GM23338 (cell line): ENCODE results near the gene SHISAL1. TPM values are rescaled to one million over a fixed set of nuclear protein-coding genes. Genes with fewer than 3 reads are reported as not detected.
"Not testable (repeated sequence)": the region's sequence is repeated elsewhere in the genome, so short reads cannot be mapped to it uniquely, and the experiment has no call there.

Source experiments
- ATAC-seq: fragments of 200-7000 bp; cut with Tn5 transposase; 3 replicates; pipeline ENCODE4 v1.9.1; 2020
- DNase-seq: peaks from one replicate; pipeline ENCODE4 v3.0.0-alpha.2; 2015; ENCODE audit warnings: low spot score
- H2AFZ ChIP-seq: fragments of 200-600 bp; sonication (generic); 2 replicates; pipeline ENCODE4 v1.8.0; 2016; ENCODE audit warnings: antibody characterized with exemption, mild to moderate bottlenecking, moderate library complexity
- H3F3A ChIP-seq: fragments of 200-600 bp; sonication (generic); replicated peaks from 2 replicates; pipeline ENCODE4 v1.8.0; 2017; ENCODE audit warnings: antibody characterized with exemption, mixed run types, low read depth
- H3K27ac ChIP-seq: fragments of 200-600 bp; sonication (generic); 2 replicates; pipeline ENCODE4 v1.6.1; 2016; ENCODE audit warnings: low read depth
- H3K27me3 ChIP-seq: fragments of 200-600 bp; sonication (generic); 2 replicates; pipeline ENCODE4 v1.8.0; 2016; ENCODE audit warnings: mild to moderate bottlenecking, mixed run types, moderate library complexity; ENCODE audit not compliant: insufficient read depth
- H3K36me3 ChIP-seq: fragments of 200-600 bp; sonication (generic); 2 replicates; pipeline ENCODE4 v1.8.0; 2016; ENCODE audit warnings: mild to moderate bottlenecking; ENCODE audit not compliant: insufficient read depth
- H3K4me1 ChIP-seq: fragments of 200-600 bp; sonication (generic); 2 replicates; pipeline ENCODE4 v1.8.0; 2016; ENCODE audit warnings: mild to moderate bottlenecking, moderate library complexity; ENCODE audit not compliant: insufficient read depth
- H3K4me2 ChIP-seq: fragments of 200-600 bp; sonication (generic); 2 replicates; pipeline ENCODE4 v1.7.1; 2017; ENCODE audit warnings: mixed run types
- H3K4me3 ChIP-seq: fragments of 200-600 bp; sonication (generic); 2 replicates; pipeline ENCODE4 v1.6.1; 2016; ENCODE audit warnings: mixed run types
- H3K79me2 ChIP-seq: fragments of 200-600 bp; sonication (generic); replicated peaks from 2 replicates; pipeline ENCODE4 v1.8.0; 2017; ENCODE audit warnings: mild to moderate bottlenecking; ENCODE audit not compliant: insufficient read depth
- H3K9me2 ChIP-seq: fragments of 200-600 bp; sonication (generic); 2 replicates; pipeline ENCODE4 v1.8.0; 2017; ENCODE audit not compliant: insufficient read depth
- H4K20me1 ChIP-seq: fragments of 200-600 bp; sonication (generic); replicated peaks from 2 replicates; pipeline ENCODE4 v1.8.0; 2017; ENCODE audit warnings: mild to moderate bottlenecking; ENCODE audit not compliant: insufficient read depth
- H3K27ac Mint-ChIP-seq: 2 replicates; pipeline ENCODE4 v1.8.0; 2020; ENCODE audit warnings: inconsistent platforms, mild to moderate bottlenecking, moderate library complexity, mixed read lengths
- H3K27me3 Mint-ChIP-seq: 3 replicates; pipeline ENCODE4 v1.8.0; 2022; ENCODE audit warnings: low read depth, mild to moderate bottlenecking, moderate library complexity, mixed read lengths, inconsistent platforms; ENCODE audit not compliant: insufficient read depth, poor library complexity
- H3K36me3 Mint-ChIP-seq: 3 replicates; pipeline ENCODE4 v1.8.0; 2021; ENCODE audit warnings: low read depth, mild to moderate bottlenecking, inconsistent platforms, moderate library complexity, mixed read lengths
- H3K4me1 Mint-ChIP-seq: 3 replicates; pipeline ENCODE4 v1.8.0; 2020; ENCODE audit warnings: mild to moderate bottlenecking, inconsistent platforms, mixed read lengths
- H3K4me3 Mint-ChIP-seq: 3 replicates; pipeline ENCODE4 v1.8.0; 2021; ENCODE audit warnings: moderate library complexity, mild to moderate bottlenecking, inconsistent platforms, mixed read lengths
- H3K9me3 Mint-ChIP-seq: 3 replicates; pipeline ENCODE4 v1.8.0; 2020; ENCODE audit warnings: moderate library complexity, mild to moderate bottlenecking, inconsistent platforms, mixed read lengths
- CREB1 ChIP-seq: fragments of 250-450 bp; sonication (Bioruptor Pico); IDR thresholded peaks from 2 replicates; pipeline ENCODE4 v1.5.0; 2020; ENCODE audit warnings: low read depth, mild to moderate bottlenecking, moderate library complexity
- ZNF114 ChIP-seq: fragments of 250-450 bp; sonication (Bioruptor Pico); IDR thresholded peaks from 2 replicates; pipeline ENCODE4 v1.5.0; 2020; ENCODE audit warnings: mild to moderate bottlenecking, moderate library complexity
- polyA plus RNA-seq: library from polyadenylated mRNA; unstranded; fragments of >200 nt; fragmentation: Nextera tagmentation; extraction: Ambion mirVana; gene quantifications from 2 replicates; pipeline ENCODE4 v1.2.1, GENCODE V29; 2016
- total RNA-seq: library from RNA; depleted of rRNA; stranded (reverse); fragments of >200 nt; shearing (Covaris generic); gene quantifications from 2 replicates; pipeline ENCODE4 v1.2.3, GENCODE V29; 2014
- TF ChIP-seq, protein P1 (sequence below), 2 experiments: fragments of 200-600 bp in 1 of 2; sonication (generic) in 1 of 2; conservative IDR thresholded peaks; 2 replicates each; pipeline versions ENCODE4 v1.5.1 to v1.6.1; 2016 to 2017; ENCODE audit warnings: antibody characterized with exemption in 2 of 2, low read depth in 2 of 2, mild to moderate bottlenecking in 2 of 2, moderate library complexity in 1 of 2
- TF ChIP-seq, protein P2 (sequence below): fragments of 250-450 bp; sonication (Bioruptor Pico); IDR thresholded peaks from 2 replicates; pipeline ENCODE4 v1.5.0; 2020; ENCODE audit warnings: mild to moderate bottlenecking, moderate library complexity

SHISAL1 gene
- total and polyA plus RNA-seq, 2 experiments from 2014 or later: 0.71 to 3.4 TPM

DNA sequence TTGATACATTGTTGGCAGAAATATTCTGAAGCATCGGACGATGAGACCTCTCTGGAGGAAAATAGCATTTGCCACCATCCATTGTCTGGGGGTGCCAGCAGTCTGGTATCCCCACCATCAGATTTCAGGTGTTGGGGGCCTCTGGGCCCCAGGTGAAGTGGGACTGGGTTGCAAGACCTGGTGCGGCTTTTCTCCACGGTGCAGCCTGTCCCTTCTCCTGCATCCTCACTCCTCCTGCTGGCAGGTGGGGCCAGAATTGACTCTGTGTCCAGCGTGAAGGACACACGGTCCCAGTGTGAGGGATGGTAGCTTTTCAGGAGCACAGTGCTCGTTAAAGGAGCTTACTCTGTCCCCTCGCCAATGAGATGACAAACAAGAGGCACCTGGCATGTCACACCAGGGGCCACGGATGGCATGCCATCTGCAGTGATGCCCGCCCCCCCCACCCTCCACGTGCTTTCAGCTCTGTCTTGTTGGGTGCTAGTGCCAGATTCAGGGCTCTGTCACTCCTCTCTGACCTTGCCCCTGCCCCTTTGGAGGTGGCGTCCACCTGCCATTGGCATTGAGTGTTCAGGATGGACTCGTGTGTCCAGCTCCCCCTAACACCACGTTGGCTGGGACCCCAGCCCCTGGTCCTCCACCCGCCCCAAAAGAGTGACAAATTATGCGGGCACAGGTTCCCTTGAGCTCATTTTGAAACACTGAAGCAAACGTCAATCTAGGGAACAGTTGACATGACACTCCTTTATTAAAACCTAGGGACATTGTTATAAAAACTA lies 69.6 kb downstream of the SHISAL1 start:
- no peak for ATAC-seq

DNA sequence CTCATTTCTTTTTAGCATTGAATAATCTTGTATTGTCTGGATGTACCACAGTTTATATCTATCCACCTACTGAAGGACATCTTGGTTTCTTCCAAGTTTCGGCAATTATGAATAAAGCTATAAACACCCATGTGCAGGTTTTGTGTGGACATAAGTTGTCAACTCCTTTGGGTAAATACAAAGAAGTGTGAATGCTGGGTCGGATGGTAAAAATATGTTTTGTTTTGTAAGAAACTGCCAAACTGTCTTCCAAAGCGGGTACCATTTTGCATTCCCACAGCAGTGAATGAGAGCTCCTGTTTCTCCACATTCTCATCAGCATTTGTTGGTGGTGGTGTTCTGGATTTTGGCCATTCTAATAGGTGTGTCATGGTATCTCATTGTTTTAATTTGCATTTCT lies 71.6 kb downstream of the SHISAL1 start:
- not testable (repeated sequence) for H3K36me3 Mint-ChIP-seq, ATAC-seq, H3K9me3 Mint-ChIP-seq

More for the DNA sequence above, 69.6 kb downstream of the SHISAL1 start:
- H3K27ac ChIP-seq: no peak overlapping the region
- no peak overlapping the region for H2AFZ ChIP-seq
- no peaks in the 10 kb centered on the region for H3F3A ChIP-seq
- no peaks in the 10 kb centered on the region for H3K79me2 ChIP-seq
- no peaks in the 10 kb centered on the region for H3K9me3 Mint-ChIP-seq
- H3K4me2 ChIP-seq: no peak overlapping the region
- H3K27me3 ChIP-seq: no peaks in the 10 kb centered on the region
- H3K4me1 Mint-ChIP-seq: no peaks in the 10 kb centered on the region
- H3K27me3 Mint-ChIP-seq: peaks cover 4% of the 10 kb centered on the region
- no peak overlapping the region for H3K4me3 ChIP-seq
- 0 out of 2 replicates have a peak, but pooled peaks cover 2% of the 10 kb centered on the region for H3K9me2 ChIP-seq
- no peak overlapping the region for H3K4me3 Mint-ChIP-seq
- H3K27ac Mint-ChIP-seq: no peak overlapping the region
- no peak for TF ChIP-seq ZNF114 (CRISPR knock-in tag)
- TF ChIP-seq, protein P1, sequence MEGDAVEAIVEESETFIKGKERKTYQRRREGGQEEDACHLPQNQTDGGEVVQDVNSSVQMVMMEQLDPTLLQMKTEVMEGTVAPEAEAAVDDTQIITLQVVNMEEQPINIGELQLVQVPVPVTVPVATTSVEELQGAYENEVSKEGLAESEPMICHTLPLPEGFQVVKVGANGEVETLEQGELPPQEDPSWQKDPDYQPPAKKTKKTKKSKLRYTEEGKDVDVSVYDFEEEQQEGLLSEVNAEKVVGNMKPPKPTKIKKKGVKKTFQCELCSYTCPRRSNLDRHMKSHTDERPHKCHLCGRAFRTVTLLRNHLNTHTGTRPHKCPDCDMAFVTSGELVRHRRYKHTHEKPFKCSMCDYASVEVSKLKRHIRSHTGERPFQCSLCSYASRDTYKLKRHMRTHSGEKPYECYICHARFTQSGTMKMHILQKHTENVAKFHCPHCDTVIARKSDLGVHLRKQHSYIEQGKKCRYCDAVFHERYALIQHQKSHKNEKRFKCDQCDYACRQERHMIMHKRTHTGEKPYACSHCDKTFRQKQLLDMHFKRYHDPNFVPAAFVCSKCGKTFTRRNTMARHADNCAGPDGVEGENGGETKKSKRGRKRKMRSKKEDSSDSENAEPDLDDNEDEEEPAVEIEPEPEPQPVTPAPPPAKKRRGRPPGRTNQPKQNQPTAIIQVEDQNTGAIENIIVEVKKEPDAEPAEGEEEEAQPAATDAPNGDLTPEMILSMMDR (conservative IDR thresholded peaks at IDR 0.05; ENCODE audit: low read depth in 2 of 2): peak in 1 of 2 experiments; percentile 21; a peak in 1 of 4 replicates
- H3K4me1 ChIP-seq: no peaks in the 10 kb centered on the region
- no peaks in the 10 kb centered on the region for H4K20me1 ChIP-seq
- H3K36me3 ChIP-seq: no peaks in the 10 kb centered on the region
- no peak for DNase-seq
- peaks cover 2% of the 10 kb centered on the region; the same call in 2 of the 3 replicates for H3K36me3 Mint-ChIP-seq

DNA sequence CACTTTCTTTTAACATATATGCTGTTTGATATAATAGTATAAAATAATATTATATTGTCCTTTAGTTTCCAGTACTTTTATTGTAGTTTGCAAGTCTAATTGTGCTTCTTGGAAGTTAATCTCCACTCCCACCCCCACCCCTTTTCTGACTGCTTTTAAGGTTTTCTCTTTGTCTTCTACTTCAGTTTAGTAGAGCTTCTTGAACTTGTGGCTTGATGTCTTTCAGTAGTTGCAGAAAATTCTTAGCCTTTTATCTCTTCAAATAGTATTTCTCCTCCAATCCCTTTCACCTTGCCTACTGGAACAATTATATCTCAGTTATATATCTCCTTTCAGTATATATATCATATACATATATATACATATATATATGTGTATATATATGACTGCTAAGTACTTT lies 75.5 kb downstream of the SHISAL1 start:
- no peaks in the 10 kb centered on the region; the same call in 2 of the 3 replicates for H3K9me3 Mint-ChIP-seq
- no peaks in the 10 kb centered on the region for H3K36me3 Mint-ChIP-seq
- H3K27ac Mint-ChIP-seq: no peak overlapping the region
- Histone ChIP-seq H3K9me2 (0 out of 2 replicates have a peak, but pooled peaks cover 2% of the 10 kb centered on the region), H3F3A (no peaks in the 10 kb centered on the region), H3K27ac (no peak overlapping the region), H3K36me3 (no peaks in the 10 kb centered on the region), H3K4me3 (no peak overlapping the region), H3K4me2 (no peak overlapping the region), H4K20me1 (no peaks in the 10 kb centered on the region), H3K27me3 (no peaks in the 10 kb centered on the region), H2AFZ (no peak overlapping the region), H3K79me2 (no peaks in the 10 kb centered on the region), H3K4me1 (no peaks in the 10 kb centered on the region)
- ATAC-seq (no peak), DNase-seq (no peak)
- no peaks in the 10 kb centered on the region for H3K4me1 Mint-ChIP-seq
- TF ChIP-seq CREB1 (CRISPR knock-in tag): no peak
- TF ChIP-seq, protein P2, sequence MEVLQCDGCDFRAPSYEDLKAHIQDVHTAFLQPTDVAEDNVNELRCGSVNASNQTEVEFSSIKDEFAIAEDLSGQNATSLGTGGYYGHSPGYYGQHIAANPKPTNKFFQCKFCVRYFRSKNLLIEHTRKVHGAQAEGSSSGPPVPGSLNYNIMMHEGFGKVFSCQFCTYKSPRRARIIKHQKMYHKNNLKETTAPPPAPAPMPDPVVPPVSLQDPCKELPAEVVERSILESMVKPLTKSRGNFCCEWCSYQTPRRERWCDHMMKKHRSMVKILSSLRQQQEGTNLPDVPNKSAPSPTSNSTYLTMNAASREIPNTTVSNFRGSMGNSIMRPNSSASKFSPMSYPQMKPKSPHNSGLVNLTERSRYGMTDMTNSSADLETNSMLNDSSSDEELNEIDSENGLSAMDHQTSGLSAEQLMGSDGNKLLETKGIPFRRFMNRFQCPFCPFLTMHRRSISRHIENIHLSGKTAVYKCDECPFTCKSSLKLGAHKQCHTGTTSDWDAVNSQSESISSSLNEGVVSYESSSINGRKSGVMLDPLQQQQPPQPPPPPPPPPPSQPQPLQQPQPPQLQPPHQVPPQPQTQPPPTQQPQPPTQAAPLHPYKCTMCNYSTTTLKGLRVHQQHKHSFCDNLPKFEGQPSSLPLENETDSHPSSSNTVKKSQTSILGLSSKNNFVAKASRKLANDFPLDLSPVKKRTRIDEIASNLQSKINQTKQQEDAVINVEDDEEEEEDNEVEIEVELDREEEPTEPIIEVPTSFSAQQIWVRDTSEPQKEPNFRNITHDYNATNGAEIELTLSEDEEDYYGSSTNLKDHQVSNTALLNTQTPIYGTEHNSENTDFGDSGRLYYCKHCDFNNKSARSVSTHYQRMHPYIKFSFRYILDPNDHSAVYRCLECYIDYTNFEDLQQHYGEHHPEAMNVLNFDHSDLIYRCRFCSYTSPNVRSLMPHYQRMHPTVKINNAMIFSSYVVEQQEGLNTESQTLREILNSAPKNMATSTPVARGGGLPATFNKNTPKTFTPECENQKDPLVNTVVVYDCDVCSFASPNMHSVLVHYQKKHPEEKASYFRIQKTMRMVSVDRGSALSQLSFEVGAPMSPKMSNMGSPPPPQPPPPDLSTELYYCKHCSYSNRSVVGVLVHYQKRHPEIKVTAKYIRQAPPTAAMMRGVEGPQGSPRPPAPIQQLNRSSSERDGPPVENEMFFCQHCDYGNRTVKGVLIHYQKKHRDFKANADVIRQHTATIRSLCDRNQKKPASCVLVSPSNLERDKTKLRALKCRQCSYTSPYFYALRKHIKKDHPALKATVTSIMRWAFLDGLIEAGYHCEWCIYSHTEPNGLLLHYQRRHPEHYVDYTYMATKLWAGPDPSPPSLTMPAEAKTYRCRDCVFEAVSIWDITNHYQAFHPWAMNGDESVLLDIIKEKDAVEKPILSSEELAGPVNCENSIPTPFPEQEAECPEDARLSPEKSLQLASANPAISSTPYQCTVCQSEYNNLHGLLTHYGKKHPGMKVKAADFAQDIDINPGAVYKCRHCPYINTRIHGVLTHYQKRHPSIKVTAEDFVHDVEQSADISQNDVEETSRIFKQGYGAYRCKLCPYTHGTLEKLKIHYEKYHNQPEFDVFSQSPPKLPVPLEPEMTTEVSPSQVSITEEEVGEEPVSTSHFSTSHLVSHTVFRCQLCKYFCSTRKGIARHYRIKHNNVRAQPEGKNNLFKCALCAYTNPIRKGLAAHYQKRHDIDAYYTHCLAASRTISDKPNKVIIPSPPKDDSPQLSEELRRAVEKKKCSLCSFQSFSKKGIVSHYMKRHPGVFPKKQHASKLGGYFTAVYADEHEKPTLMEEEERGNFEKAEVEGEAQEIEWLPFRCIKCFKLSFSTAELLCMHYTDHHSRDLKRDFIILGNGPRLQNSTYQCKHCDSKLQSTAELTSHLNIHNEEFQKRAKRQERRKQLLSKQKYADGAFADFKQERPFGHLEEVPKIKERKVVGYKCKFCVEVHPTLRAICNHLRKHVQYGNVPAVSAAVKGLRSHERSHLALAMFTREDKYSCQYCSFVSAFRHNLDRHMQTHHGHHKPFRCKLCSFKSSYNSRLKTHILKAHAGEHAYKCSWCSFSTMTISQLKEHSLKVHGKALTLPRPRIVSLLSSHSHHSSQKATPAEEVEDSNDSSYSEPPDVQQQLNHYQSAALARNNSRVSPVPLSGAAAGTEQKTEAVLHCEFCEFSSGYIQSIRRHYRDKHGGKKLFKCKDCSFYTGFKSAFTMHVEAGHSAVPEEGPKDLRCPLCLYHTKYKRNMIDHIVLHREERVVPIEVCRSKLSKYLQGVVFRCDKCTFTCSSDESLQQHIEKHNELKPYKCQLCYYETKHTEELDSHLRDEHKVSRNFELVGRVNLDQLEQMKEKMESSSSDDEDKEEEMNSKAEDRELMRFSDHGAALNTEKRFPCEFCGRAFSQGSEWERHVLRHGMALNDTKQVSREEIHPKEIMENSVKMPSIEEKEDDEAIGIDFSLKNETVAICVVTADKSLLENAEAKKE (CRISPR knock-in tag): no peak
- TF ChIP-seq, protein P1 (conservative IDR thresholded peaks at IDR 0.05; ENCODE audit: low read depth in 2 of 2): no peak
- no peaks in the 10 kb centered on the region for H3K27me3 Mint-ChIP-seq
- no peak overlapping the region for H3K4me3 Mint-ChIP-seq

More for the DNA sequence above, 71.6 kb downstream of the SHISAL1 start:
- DNase-seq, H3K4me3 Mint-ChIP-seq, H3K79me2 ChIP-seq, H2AFZ ChIP-seq, H3K9me2 ChIP-seq, H3F3A ChIP-seq, H3K4me1 ChIP-seq, H3K27me3 ChIP-seq, H3K36me3 ChIP-seq, H4K20me1 ChIP-seq, H3K4me2 ChIP-seq, H3K4me3 ChIP-seq, H3K27ac Mint-ChIP-seq, H3K27ac ChIP-seq, H3K27me3 Mint-ChIP-seq, H3K4me1 Mint-ChIP-seq: not testable (repeated sequence)
